ENCODE results near the gene RREB1. TPM values are rescaled to one million over a fixed set of nuclear protein-coding genes. Genes with fewer than 3 reads are reported as not detected.
A peak's percentile ranks its signal among the peaks of the same experiment; 100 is the strongest.

RREB1 gene
- total and polyA plus RNA-seq, 2 of the 4 experiments (the other 2 are of a cell fraction), result 8.4 to 14.5 TPM

DNA sequence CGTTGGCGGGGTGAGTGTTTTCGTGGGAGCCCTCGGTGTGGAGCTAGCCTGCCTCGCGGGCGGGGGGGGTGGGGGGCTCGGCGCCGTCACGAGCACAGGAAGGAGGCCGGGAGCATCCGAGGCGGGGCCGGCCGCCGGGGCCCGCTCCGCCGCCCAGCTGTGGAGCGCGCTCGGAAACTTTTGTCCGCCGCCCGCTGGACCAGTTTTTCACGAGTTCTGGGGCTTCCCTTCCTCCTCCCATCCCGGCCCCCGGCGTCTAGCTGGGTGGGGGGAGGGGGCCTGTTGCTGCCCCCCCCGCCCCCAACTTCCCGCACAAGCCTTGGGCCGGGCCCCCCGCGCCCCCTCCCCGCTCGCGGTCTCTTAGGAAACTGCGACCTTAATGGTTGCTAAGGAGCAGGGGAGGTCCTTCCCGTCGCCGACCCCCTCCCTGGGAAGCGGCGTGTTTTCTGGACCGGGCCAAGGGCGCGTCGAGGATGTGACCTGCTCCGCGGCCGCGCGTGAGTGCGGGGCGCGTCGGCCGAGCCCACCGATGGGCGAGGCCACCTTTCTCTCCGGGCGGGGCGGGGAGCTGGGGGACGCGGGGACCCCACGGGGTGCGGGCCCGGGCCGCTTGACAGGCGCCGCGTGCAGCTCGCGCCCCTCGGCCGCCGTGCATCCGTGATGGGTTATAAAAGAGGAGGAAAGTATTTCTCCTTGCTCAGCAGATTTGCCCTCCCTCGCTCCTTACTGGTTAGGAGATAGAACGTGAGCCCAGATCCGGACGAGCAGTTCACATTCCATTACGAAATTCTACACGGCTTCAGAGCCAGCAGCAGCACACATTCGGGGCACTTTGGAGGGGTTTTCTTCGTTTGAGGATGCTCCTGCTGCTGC, 1.4 kb downstream of the RREB1 start:
- dilution Hi-C loops (cut with HindIII; ENCODE audit: low sequenced_read_pairs, unreplicated experiment) (no loop called here), intact Hi-C loops (cut with micrococcal nuclease) (loop anchor here (2.0 to 10.0 kb wide), 7 partner anchors 28 to 384 kb away; no protein-coding TSS in a partner anchor), in situ Hi-C loops (cut with MboI; ENCODE audit: low sequenced_read_pairs) (no loop called here)
- peaks cover 47% of the 10 kb centered on the region for H4K20me1 ChIP-seq (ENCODE audit: insufficient read depth, low read length)
- H3K56ac ChIP-seq (ENCODE audit: extremely low read depth, insufficient read depth, low read length), result no peak overlapping the region
- CTCF ChIA-PET, result no interaction called here
- peak overlapping the region; percentile 98 for H2BK5ac ChIP-seq (ENCODE audit: low read depth, low read length, poor library complexity, severe bottlenecking)
- H3K9ac ChIP-seq (ENCODE audit: low read depth, low read length), result peak overlapping the region; percentile 99
- no peak overlapping the region for H2BK20ac ChIP-seq (ENCODE audit: low read depth, low read length)
- no peaks in the 10 kb centered on the region for H3K9me3 ChIP-seq (ENCODE audit: control insufficient read depth, insufficient read depth, low read length)
- peak overlapping the region; percentile 70; the same call in 1 of the 2 replicates for H3K4ac ChIP-seq (ENCODE audit: low read depth, low read length)
- WGBS, 2 experiments (ENCODE audit: extremely low coverage in 2 of 2, insufficient read length in 1 of 2), result 2% methylated on average over 20 of the region's 86 CpGs; no CpG with 5 or more reads in 1 of the 2 experiments
- no peak overlapping the region for H2BK15ac ChIP-seq (ENCODE audit: low read depth, low read length)
- peak overlapping the region; percentile 49; the same call in 1 of the 2 replicates for H4K91ac ChIP-seq (ENCODE audit: insufficient read depth, low read depth, low read length)
- peaks cover 10% of the 10 kb centered on the region for H3K4me1 ChIP-seq (ENCODE audit: control insufficient read depth, insufficient read depth, low read length)
- peak; percentile 53 for ATAC-seq (ENCODE audit: low read depth)
- H3K27ac ChIP-seq (ENCODE audit: insufficient read depth, low read length), result peak overlapping the region; percentile 99
- 0 out of 2 replicates have a peak overlapping the region, but pooled peaks have one; percentile 54 for H4K5ac ChIP-seq (ENCODE audit: low read depth, low read length)
- BruUV-seq (replicated peaks), result no TSS peak
- peak overlapping the region; percentile 96 for H3K4me3 ChIP-seq (ENCODE audit: insufficient read depth, low read depth, low read length)
- peak overlapping the region; percentile 39; the same call in 1 of the 2 replicates for H3K18ac ChIP-seq (ENCODE audit: low read depth, low read length)
- peak overlapping the region; percentile 11; the same call in 1 of the 2 replicates for H3K23ac ChIP-seq (ENCODE audit: low read depth, low read length)
- peak overlapping the region; percentile 58 for H3K4me2 ChIP-seq (ENCODE audit: low read depth, low read length)
- no peaks in the 10 kb centered on the region for H3K27me3 ChIP-seq (ENCODE audit: control insufficient read depth, insufficient read depth, low read length)
- POLR2A ChIA-PET (ENCODE audit: unreplicated experiment), result no interaction called here
- peak overlapping the region; percentile 96 for H2AFZ ChIP-seq (replicated peaks; ENCODE audit: low read length, poor library complexity)
- H3K36me3 ChIP-seq (ENCODE audit: control insufficient read depth, insufficient read depth, low read length), result no peaks in the 10 kb centered on the region
- peak; percentile 82 for DNase-seq
- no peak overlapping the region for H2BK120ac ChIP-seq (ENCODE audit: low read depth, low read length)
- H3K14ac ChIP-seq (replicated peaks; ENCODE audit: low read depth, low read length), result no peak overlapping the region; the same call in 1 of the 2 replicates
- H3K9me1 ChIP-seq (ENCODE audit: insufficient read depth, low read length), result peaks cover 10% of the 10 kb centered on the region
- 0 out of 4 replicates have a peak overlapping the region, but pooled peaks of 1 of the 2 experiments have one; percentile 22 for H4K8ac ChIP-seq (ENCODE audit: low read depth in 2 of 2, low read length in 2 of 2)
- peak overlapping the region; percentile 98 for H2AK9ac ChIP-seq (replicated peaks; ENCODE audit: low read depth, low read length, poor library complexity)
- no peak overlapping the region for H2AK5ac ChIP-seq (ENCODE audit: low read depth, low read length)
- peaks cover 6 to 27% of the 10 kb centered on the region in 2 experiments; a peak in 3 of 4 replicates for H3K79me1 ChIP-seq (ENCODE audit: low read depth in 1 of 2, low read length in 2 of 2)
- TF ChIP-seq CTCF (conservative IDR thresholded peaks at IDR 0.05; ENCODE audit: low read depth, low read length) (no peak), MAZ (IDR thresholded peaks at IDR 0.05; ENCODE audit: borderline replicate concordance, low read depth, low read length) (peak; percentile 27; the same call in 1 of the 2 replicates), FOS (IDR thresholded peaks at IDR 0.05; ENCODE audit: low read depth, low read length) (no peak), MXI1 (IDR thresholded peaks at IDR 0.05; ENCODE audit: borderline replicate concordance, low read depth, low read length) (no peak; the same call in 1 of the 2 replicates), NFE2L2 (IDR thresholded peaks at IDR 0.05; ENCODE audit: low read depth, low read length) (no peak), CHD1 (IDR thresholded peaks at IDR 0.05; ENCODE audit: low read depth, low read length) (no peak), SMC3 (IDR thresholded peaks at IDR 0.05; ENCODE audit: low read depth, low read length) (no peak), RCOR1 (IDR thresholded peaks at IDR 0.05; ENCODE audit: insufficient replicate concordance, low read length) (no peak), RFX5 (IDR thresholded peaks at IDR 0.05; ENCODE audit: low read depth, low read length) (no peak), BHLHE40 (IDR thresholded peaks at IDR 0.05; ENCODE audit: low read depth, low read length) (peak; percentile 86), POLR2A (IDR thresholded peaks at IDR 0.05; ENCODE audit: low read depth, low read length) (no peak)
- TF ChIP-seq, protein P1, sequence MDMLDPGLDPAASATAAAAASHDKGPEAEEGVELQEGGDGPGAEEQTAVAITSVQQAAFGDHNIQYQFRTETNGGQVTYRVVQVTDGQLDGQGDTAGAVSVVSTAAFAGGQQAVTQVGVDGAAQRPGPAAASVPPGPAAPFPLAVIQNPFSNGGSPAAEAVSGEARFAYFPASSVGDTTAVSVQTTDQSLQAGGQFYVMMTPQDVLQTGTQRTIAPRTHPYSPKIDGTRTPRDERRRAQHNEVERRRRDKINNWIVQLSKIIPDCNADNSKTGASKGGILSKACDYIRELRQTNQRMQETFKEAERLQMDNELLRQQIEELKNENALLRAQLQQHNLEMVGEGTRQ (IDR thresholded peaks at IDR 0.05; ENCODE audit: low read depth, low read length), result peak; percentile 50
- TF ChIP-seq, protein P2, sequence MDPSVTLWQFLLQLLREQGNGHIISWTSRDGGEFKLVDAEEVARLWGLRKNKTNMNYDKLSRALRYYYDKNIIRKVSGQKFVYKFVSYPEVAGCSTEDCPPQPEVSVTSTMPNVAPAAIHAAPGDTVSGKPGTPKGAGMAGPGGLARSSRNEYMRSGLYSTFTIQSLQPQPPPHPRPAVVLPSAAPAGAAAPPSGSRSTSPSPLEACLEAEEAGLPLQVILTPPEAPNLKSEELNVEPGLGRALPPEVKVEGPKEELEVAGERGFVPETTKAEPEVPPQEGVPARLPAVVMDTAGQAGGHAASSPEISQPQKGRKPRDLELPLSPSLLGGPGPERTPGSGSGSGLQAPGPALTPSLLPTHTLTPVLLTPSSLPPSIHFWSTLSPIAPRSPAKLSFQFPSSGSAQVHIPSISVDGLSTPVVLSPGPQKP (IDR thresholded peaks at IDR 0.05; ENCODE audit: borderline replicate concordance, low read depth, low read length), result no peak
